ENCODE results near the gene RXRB.

DNA sequence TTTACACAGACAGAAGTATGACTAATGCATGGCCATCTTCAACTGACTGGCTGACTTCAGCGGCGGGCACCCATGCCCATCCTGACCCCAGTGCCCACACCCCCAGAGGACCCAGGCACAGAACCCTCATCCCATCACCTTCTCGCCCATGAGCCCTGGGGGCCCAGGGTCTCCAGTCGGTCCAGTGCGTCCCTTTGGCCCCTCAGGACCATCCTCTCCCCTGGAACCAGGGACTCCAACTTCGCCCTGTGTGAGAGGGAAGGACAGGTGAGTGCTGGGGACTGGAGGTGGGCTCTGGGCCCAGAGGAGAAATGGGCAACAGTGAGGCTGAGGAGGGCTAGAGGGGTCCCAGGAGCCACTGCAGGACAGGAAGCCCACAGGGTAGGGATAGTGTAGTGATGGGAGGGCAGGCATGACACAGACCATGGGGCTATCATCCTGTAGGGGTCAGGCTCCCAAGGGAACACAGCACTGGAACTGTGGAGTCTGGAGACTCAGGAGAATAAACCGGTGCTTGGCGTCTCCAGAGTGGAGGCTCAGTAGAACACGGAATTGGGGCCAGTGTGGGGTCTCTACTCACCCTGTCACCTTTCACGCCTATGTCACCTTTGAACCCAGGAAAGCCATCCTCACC is 24.9 kb downstream of the RXRB start:
- TF ChIP-seq JUND (IDR thresholded peaks at IDR 0.05) (no peak), POLR2AphosphoS5 (IDR thresholded peaks at IDR 0.05; ENCODE audit: low read depth, low read length) (no peak), TCF7L2 (IDR thresholded peaks at IDR 0.05; ENCODE audit: borderline replicate concordance, extremely low read depth, insufficient read depth, insufficient read length) (no peak), POLR2A (IDR thresholded peaks at IDR 0.05; ENCODE audit: borderline replicate concordance, extremely low read depth, insufficient read depth, insufficient read length) (no peak), SP1 (IDR thresholded peaks at IDR 0.05; ENCODE audit: low read depth) (no peak), RAD21 (IDR thresholded peaks at IDR 0.05; ENCODE audit: low read depth) (no peak), YY1 (IDR thresholded peaks at IDR 0.05; ENCODE audit: extremely low read depth, insufficient replicate concordance, low read depth, low read length) (no peak), EGR1 (IDR thresholded peaks at IDR 0.05; ENCODE audit: low read depth) (no peak), CEBPB (IDR thresholded peaks at IDR 0.05; ENCODE audit: low read depth) (no peak), SRF (IDR thresholded peaks at IDR 0.05; ENCODE audit: low read depth) (no peak), ZFX (IDR thresholded peaks at IDR 0.05) (no peak)
- TF ChIP-seq, protein P1, sequence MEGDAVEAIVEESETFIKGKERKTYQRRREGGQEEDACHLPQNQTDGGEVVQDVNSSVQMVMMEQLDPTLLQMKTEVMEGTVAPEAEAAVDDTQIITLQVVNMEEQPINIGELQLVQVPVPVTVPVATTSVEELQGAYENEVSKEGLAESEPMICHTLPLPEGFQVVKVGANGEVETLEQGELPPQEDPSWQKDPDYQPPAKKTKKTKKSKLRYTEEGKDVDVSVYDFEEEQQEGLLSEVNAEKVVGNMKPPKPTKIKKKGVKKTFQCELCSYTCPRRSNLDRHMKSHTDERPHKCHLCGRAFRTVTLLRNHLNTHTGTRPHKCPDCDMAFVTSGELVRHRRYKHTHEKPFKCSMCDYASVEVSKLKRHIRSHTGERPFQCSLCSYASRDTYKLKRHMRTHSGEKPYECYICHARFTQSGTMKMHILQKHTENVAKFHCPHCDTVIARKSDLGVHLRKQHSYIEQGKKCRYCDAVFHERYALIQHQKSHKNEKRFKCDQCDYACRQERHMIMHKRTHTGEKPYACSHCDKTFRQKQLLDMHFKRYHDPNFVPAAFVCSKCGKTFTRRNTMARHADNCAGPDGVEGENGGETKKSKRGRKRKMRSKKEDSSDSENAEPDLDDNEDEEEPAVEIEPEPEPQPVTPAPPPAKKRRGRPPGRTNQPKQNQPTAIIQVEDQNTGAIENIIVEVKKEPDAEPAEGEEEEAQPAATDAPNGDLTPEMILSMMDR (IDR thresholded peaks at IDR 0.05 in 2 of 3, conservative IDR thresholded peaks at IDR 0.05 in 1 of 3; ENCODE audit: borderline replicate concordance in 1 of 3, insufficient read depth in 1 of 3, low read depth in 2 of 3, low read length in 2 of 3): peak in 1 of 3 experiments; percentile 11; a peak in 1 of 6 replicates
- TF ChIP-seq, protein P2, sequence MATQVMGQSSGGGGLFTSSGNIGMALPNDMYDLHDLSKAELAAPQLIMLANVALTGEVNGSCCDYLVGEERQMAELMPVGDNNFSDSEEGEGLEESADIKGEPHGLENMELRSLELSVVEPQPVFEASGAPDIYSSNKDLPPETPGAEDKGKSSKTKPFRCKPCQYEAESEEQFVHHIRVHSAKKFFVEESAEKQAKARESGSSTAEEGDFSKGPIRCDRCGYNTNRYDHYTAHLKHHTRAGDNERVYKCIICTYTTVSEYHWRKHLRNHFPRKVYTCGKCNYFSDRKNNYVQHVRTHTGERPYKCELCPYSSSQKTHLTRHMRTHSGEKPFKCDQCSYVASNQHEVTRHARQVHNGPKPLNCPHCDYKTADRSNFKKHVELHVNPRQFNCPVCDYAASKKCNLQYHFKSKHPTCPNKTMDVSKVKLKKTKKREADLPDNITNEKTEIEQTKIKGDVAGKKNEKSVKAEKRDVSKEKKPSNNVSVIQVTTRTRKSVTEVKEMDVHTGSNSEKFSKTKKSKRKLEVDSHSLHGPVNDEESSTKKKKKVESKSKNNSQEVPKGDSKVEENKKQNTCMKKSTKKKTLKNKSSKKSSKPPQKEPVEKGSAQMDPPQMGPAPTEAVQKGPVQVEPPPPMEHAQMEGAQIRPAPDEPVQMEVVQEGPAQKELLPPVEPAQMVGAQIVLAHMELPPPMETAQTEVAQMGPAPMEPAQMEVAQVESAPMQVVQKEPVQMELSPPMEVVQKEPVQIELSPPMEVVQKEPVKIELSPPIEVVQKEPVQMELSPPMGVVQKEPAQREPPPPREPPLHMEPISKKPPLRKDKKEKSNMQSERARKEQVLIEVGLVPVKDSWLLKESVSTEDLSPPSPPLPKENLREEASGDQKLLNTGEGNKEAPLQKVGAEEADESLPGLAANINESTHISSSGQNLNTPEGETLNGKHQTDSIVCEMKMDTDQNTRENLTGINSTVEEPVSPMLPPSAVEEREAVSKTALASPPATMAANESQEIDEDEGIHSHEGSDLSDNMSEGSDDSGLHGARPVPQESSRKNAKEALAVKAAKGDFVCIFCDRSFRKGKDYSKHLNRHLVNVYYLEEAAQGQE (IDR thresholded peaks at IDR 0.05; ENCODE audit: low read depth): no peak
- TF ChIP-seq, protein P3, sequence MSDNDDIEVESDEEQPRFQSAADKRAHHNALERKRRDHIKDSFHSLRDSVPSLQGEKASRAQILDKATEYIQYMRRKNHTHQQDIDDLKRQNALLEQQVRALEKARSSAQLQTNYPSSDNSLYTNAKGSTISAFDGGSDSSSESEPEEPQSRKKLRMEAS (IDR thresholded peaks at IDR 0.05): no peak

Measured in HCT116 (cell line).